ENCODE measurements around the gene HDC. TPM values are rescaled to one million over a fixed set of nuclear protein-coding genes. Genes with fewer than 3 reads are reported as not detected.
A peak's percentile ranks its signal among the peaks of the same experiment; 100 is the strongest.

The HDC gene
- total and polyA plus RNA-seq, 2 experiments from 2014 or later: not detected

- Histone ChIP-seq H2AFZ (no peak overlapping the region), H3K9me2 (replicated peaks; ENCODE audit: insufficient read depth) (no peaks in the 10 kb centered on the region), H3K9me3 (ENCODE audit: low read depth) (no peaks in the 10 kb centered on the region), H4K20me1 (ENCODE audit: insufficient read depth, poor library complexity, severe bottlenecking) (no peaks in the 10 kb centered on the region), H3K36me3 (replicated peaks; ENCODE audit: insufficient read depth, low read depth) (no peaks in the 10 kb centered on the region), H3K79me2 (no peaks in the 10 kb centered on the region), H3K27me3 (no peaks in the 10 kb centered on the region), H3K4me1 (ENCODE audit: insufficient read depth) (no peaks in the 10 kb centered on the region), H3K4me2 (no peak overlapping the region), H3K4me3 (no peak overlapping the region), H3K27ac (no peak overlapping the region)
- no peak for TF ChIP-seq EZH2 (IDR thresholded peaks at IDR 0.05; ENCODE audit: borderline replicate concordance)
- DNase-seq (ENCODE audit: low spot score): peak; percentile 25
- 87% methylated on average over 14 of the region's 14 CpGs for WGBS (ENCODE audit: low lambda C conversion rate, missing lambda C conversion rate)
Observed at GRCh38 chr15:50247819-50248655, 17.5 kb downstream of the HDC start.

GRCh38 chr15:50246631-50247030 is 18.9 kb downstream of the HDC start:
- no peaks in the 10 kb centered on the region for H4K20me1 ChIP-seq (ENCODE audit: insufficient read depth, poor library complexity, severe bottlenecking)
- no peak overlapping the region for H2AFZ ChIP-seq
- no peaks in the 10 kb centered on the region for H3K9me3 ChIP-seq (ENCODE audit: low read depth)
- no peaks in the 10 kb centered on the region for H3K9me2 ChIP-seq (replicated peaks; ENCODE audit: insufficient read depth)
- DNase-seq (ENCODE audit: low spot score): no peak
- no peaks in the 10 kb centered on the region for H3K36me3 ChIP-seq (replicated peaks; ENCODE audit: insufficient read depth, low read depth)
- no peak overlapping the region for H3K4me2 ChIP-seq
- TF ChIP-seq, protein P1, sequence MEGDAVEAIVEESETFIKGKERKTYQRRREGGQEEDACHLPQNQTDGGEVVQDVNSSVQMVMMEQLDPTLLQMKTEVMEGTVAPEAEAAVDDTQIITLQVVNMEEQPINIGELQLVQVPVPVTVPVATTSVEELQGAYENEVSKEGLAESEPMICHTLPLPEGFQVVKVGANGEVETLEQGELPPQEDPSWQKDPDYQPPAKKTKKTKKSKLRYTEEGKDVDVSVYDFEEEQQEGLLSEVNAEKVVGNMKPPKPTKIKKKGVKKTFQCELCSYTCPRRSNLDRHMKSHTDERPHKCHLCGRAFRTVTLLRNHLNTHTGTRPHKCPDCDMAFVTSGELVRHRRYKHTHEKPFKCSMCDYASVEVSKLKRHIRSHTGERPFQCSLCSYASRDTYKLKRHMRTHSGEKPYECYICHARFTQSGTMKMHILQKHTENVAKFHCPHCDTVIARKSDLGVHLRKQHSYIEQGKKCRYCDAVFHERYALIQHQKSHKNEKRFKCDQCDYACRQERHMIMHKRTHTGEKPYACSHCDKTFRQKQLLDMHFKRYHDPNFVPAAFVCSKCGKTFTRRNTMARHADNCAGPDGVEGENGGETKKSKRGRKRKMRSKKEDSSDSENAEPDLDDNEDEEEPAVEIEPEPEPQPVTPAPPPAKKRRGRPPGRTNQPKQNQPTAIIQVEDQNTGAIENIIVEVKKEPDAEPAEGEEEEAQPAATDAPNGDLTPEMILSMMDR (IDR thresholded peaks at IDR 0.05; ENCODE audit: poor library complexity): no peak
- TF ChIP-seq EZH2phosphoT487 (IDR thresholded peaks at IDR 0.05; ENCODE audit: low read depth, severe bottlenecking, unreplicated experiment) (no peak), EZH2 (IDR thresholded peaks at IDR 0.05; ENCODE audit: borderline replicate concordance) (no peak)
- no peaks in the 10 kb centered on the region for H3K4me1 ChIP-seq (ENCODE audit: insufficient read depth)
- WGBS (ENCODE audit: low lambda C conversion rate, missing lambda C conversion rate): 89% methylated on average over 2 of the region's 2 CpGs
- no peak overlapping the region for H3K27ac ChIP-seq
- no peaks in the 10 kb centered on the region for H3K79me2 ChIP-seq
- no peak overlapping the region for H3K4me3 ChIP-seq
- no peaks in the 10 kb centered on the region for H3K27me3 ChIP-seq

DNA sequence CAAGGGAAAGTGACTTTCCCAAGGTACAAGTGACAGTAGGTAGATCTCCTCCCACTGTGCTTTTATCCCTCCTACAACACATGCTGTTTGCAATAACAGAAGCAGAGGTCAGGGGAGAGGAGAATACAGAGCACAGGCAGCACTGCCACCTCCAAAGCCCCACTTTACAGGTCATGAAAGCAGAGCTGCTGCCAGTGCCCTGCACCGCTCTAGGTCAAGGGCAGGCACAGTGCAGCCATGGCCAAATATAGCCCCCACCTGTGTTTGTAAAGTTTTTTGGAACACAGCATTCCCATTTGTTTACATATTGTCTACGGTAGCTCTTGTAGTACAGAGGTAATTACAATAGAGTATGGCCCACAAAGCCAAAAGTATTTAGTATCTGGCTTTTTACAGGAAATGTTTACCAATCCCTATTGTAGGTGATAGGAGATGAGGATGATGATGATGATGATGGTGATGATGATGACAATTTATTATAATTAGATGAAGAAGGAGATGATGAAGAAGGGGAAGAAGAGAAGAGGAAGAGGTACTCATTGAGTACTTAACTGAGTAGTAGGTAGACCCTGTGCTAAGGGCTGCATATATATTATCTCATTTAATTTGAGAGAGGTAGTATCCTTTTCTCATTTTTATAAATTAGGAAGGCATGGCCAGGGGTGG is 20.4 kb downstream of the HDC start:
- Histone ChIP-seq H3K9me3 (ENCODE audit: low read depth) (no peaks in the 10 kb centered on the region), H3K4me2 (no peak overlapping the region), H3K36me3 (replicated peaks; ENCODE audit: insufficient read depth, low read depth) (no peaks in the 10 kb centered on the region), H4K20me1 (ENCODE audit: insufficient read depth, poor library complexity, severe bottlenecking) (no peaks in the 10 kb centered on the region), H3K9me2 (replicated peaks; ENCODE audit: insufficient read depth) (no peaks in the 10 kb centered on the region), H3K27me3 (no peaks in the 10 kb centered on the region), H3K27ac (no peak overlapping the region), H3K4me3 (no peak overlapping the region), H3K4me1 (ENCODE audit: insufficient read depth) (no peaks in the 10 kb centered on the region), H3K79me2 (no peaks in the 10 kb centered on the region), H2AFZ (no peak overlapping the region)
- WGBS (ENCODE audit: low lambda C conversion rate, missing lambda C conversion rate): 80% methylated on average over 2 of the region's 2 CpGs
- TF ChIP-seq EZH2phosphoT487 (IDR thresholded peaks at IDR 0.05; ENCODE audit: low read depth, severe bottlenecking, unreplicated experiment) (no peak), EZH2 (IDR thresholded peaks at IDR 0.05; ENCODE audit: borderline replicate concordance) (no peak)
- TF ChIP-seq, protein P1 (IDR thresholded peaks at IDR 0.05; ENCODE audit: poor library complexity): no peak
- no peak for DNase-seq (ENCODE audit: low spot score)

GRCh38 chr15:50244153-50244552 is 21.4 kb downstream of the HDC start:
- H4K20me1 ChIP-seq (ENCODE audit: insufficient read depth, poor library complexity, severe bottlenecking): no peaks in the 10 kb centered on the region
- no peak overlapping the region for H3K27ac ChIP-seq
- H3K9me3 ChIP-seq (ENCODE audit: low read depth): no peaks in the 10 kb centered on the region
- no peaks in the 10 kb centered on the region for H3K9me2 ChIP-seq (replicated peaks; ENCODE audit: insufficient read depth)
- TF ChIP-seq, protein P1 (IDR thresholded peaks at IDR 0.05; ENCODE audit: poor library complexity): no peak
- TF ChIP-seq EZH2phosphoT487 (IDR thresholded peaks at IDR 0.05; ENCODE audit: low read depth, severe bottlenecking, unreplicated experiment) (no peak), EZH2 (IDR thresholded peaks at IDR 0.05; ENCODE audit: borderline replicate concordance) (no peak)
- H3K4me2 ChIP-seq: no peak overlapping the region
- H3K27me3 ChIP-seq: no peaks in the 10 kb centered on the region
- WGBS (ENCODE audit: low lambda C conversion rate, missing lambda C conversion rate): 85% methylated on average over 1 of the region's 1 CpG
- no peaks in the 10 kb centered on the region for H3K79me2 ChIP-seq
- H3K4me1 ChIP-seq (ENCODE audit: insufficient read depth): no peaks in the 10 kb centered on the region
- H2AFZ ChIP-seq: no peak overlapping the region
- no peak overlapping the region for H3K4me3 ChIP-seq
- no peak for DNase-seq (ENCODE audit: low spot score)
- no peaks in the 10 kb centered on the region for H3K36me3 ChIP-seq (replicated peaks; ENCODE audit: insufficient read depth, low read depth)

Measured in hepatocyte (in vitro differentiated cells).